GM23338 (cell line): ENCODE measurements around the gene GPC6. TPM values are rescaled to one million over a fixed set of nuclear protein-coding genes. Genes with fewer than 3 reads are reported as not detected.

Experiments used
- ATAC-seq: fragments of 200-7000 bp; cut with Tn5 transposase; 3 replicates; pipeline ENCODE4 v1.9.1; 2020
- DNase-seq: peaks from one replicate; pipeline ENCODE4 v3.0.0-alpha.2; 2015; ENCODE audit warnings: low spot score
- H2AFZ ChIP-seq: fragments of 200-600 bp; sonication (generic); 2 replicates; pipeline ENCODE4 v1.8.0; 2016; ENCODE audit warnings: antibody characterized with exemption, mild to moderate bottlenecking, moderate library complexity
- H3F3A ChIP-seq: fragments of 200-600 bp; sonication (generic); replicated peaks from 2 replicates; pipeline ENCODE4 v1.8.0; 2017; ENCODE audit warnings: antibody characterized with exemption, mixed run types, low read depth
- H3K27ac ChIP-seq: fragments of 200-600 bp; sonication (generic); 2 replicates; pipeline ENCODE4 v1.6.1; 2016; ENCODE audit warnings: low read depth
- H3K27me3 ChIP-seq: fragments of 200-600 bp; sonication (generic); 2 replicates; pipeline ENCODE4 v1.8.0; 2016; ENCODE audit warnings: mild to moderate bottlenecking, mixed run types, moderate library complexity; ENCODE audit not compliant: insufficient read depth
- H3K36me3 ChIP-seq: fragments of 200-600 bp; sonication (generic); 2 replicates; pipeline ENCODE4 v1.8.0; 2016; ENCODE audit warnings: mild to moderate bottlenecking; ENCODE audit not compliant: insufficient read depth
- H3K4me1 ChIP-seq: fragments of 200-600 bp; sonication (generic); 2 replicates; pipeline ENCODE4 v1.8.0; 2016; ENCODE audit warnings: mild to moderate bottlenecking, moderate library complexity; ENCODE audit not compliant: insufficient read depth
- H3K4me2 ChIP-seq: fragments of 200-600 bp; sonication (generic); 2 replicates; pipeline ENCODE4 v1.7.1; 2017; ENCODE audit warnings: mixed run types
- H3K4me3 ChIP-seq: fragments of 200-600 bp; sonication (generic); 2 replicates; pipeline ENCODE4 v1.6.1; 2016; ENCODE audit warnings: mixed run types
- H3K79me2 ChIP-seq: fragments of 200-600 bp; sonication (generic); replicated peaks from 2 replicates; pipeline ENCODE4 v1.8.0; 2017; ENCODE audit warnings: mild to moderate bottlenecking; ENCODE audit not compliant: insufficient read depth
- H3K9me2 ChIP-seq: fragments of 200-600 bp; sonication (generic); 2 replicates; pipeline ENCODE4 v1.8.0; 2017; ENCODE audit not compliant: insufficient read depth
- H4K20me1 ChIP-seq: fragments of 200-600 bp; sonication (generic); replicated peaks from 2 replicates; pipeline ENCODE4 v1.8.0; 2017; ENCODE audit warnings: mild to moderate bottlenecking; ENCODE audit not compliant: insufficient read depth
- H3K27ac Mint-ChIP-seq: 2 replicates; pipeline ENCODE4 v1.8.0; 2020; ENCODE audit warnings: inconsistent platforms, mild to moderate bottlenecking, moderate library complexity, mixed read lengths
- H3K27me3 Mint-ChIP-seq: 3 replicates; pipeline ENCODE4 v1.8.0; 2022; ENCODE audit warnings: low read depth, mild to moderate bottlenecking, moderate library complexity, mixed read lengths, inconsistent platforms; ENCODE audit not compliant: insufficient read depth, poor library complexity
- H3K36me3 Mint-ChIP-seq: 3 replicates; pipeline ENCODE4 v1.8.0; 2021; ENCODE audit warnings: low read depth, mild to moderate bottlenecking, inconsistent platforms, moderate library complexity, mixed read lengths
- H3K4me1 Mint-ChIP-seq: 3 replicates; pipeline ENCODE4 v1.8.0; 2020; ENCODE audit warnings: mild to moderate bottlenecking, inconsistent platforms, mixed read lengths
- H3K4me3 Mint-ChIP-seq: 3 replicates; pipeline ENCODE4 v1.8.0; 2021; ENCODE audit warnings: moderate library complexity, mild to moderate bottlenecking, inconsistent platforms, mixed read lengths
- H3K9me3 Mint-ChIP-seq: 3 replicates; pipeline ENCODE4 v1.8.0; 2020; ENCODE audit warnings: moderate library complexity, mild to moderate bottlenecking, inconsistent platforms, mixed read lengths
- CREB1 ChIP-seq: fragments of 250-450 bp; sonication (Bioruptor Pico); IDR thresholded peaks from 2 replicates; pipeline ENCODE4 v1.5.0; 2020; ENCODE audit warnings: low read depth, mild to moderate bottlenecking, moderate library complexity
- CTCF ChIP-seq, 2 experiments: fragments of 200-600 bp in 1 of 2; sonication (generic) in 1 of 2; conservative IDR thresholded peaks; 2 replicates each; pipeline versions ENCODE4 v1.5.1 to v1.6.1; 2016 to 2017; ENCODE audit warnings: antibody characterized with exemption in 2 of 2, low read depth in 2 of 2, mild to moderate bottlenecking in 2 of 2, moderate library complexity in 1 of 2
- EZH2 ChIP-seq: fragments of 200-600 bp; sonication (generic); IDR thresholded peaks from one replicate; pipeline ENCODE4 v1.8.0; 2017; ENCODE audit warnings: antibody characterized with exemption, mild to moderate bottlenecking, low read depth; ENCODE audit not compliant: unreplicated experiment
- EZH2phosphoT487 ChIP-seq: fragments of 200-600 bp; sonication (generic); IDR thresholded peaks from one replicate; pipeline ENCODE4 v1.8.1; 2018; ENCODE audit warnings: antibody characterized with exemption; ENCODE audit not compliant: unreplicated experiment
- JUNB ChIP-seq: IDR thresholded peaks from one replicate; pipeline ENCODE4 v1.6.1; 2016; ENCODE audit warnings: antibody characterized with exemption; ENCODE audit not compliant: unreplicated experiment
- NANOG ChIP-seq: IDR thresholded peaks from 2 replicates; pipeline ENCODE4 v1.6.1; 2016; ENCODE audit warnings: antibody characterized with exemption, borderline replicate concordance
- POLR2AphosphoS5 ChIP-seq: IDR thresholded peaks from 2 replicates; pipeline ENCODE4 v1.6.1; 2016; ENCODE audit warnings: antibody characterized with exemption, low read depth
- REST ChIP-seq: IDR thresholded peaks from one replicate; pipeline ENCODE4 v1.6.1; 2018; ENCODE audit warnings: antibody characterized with exemption; ENCODE audit not compliant: unreplicated experiment
- STAT1 ChIP-seq: IDR thresholded peaks from one replicate; pipeline ENCODE4 v1.6.1; 2016; ENCODE audit warnings: antibody characterized with exemption; ENCODE audit not compliant: unreplicated experiment
- ZNF114 ChIP-seq: fragments of 250-450 bp; sonication (Bioruptor Pico); IDR thresholded peaks from 2 replicates; pipeline ENCODE4 v1.5.0; 2020; ENCODE audit warnings: mild to moderate bottlenecking, moderate library complexity
- ZNF331 ChIP-seq: fragments of 250-450 bp; sonication (Bioruptor Pico); IDR thresholded peaks from 2 replicates; pipeline ENCODE4 v1.5.0; 2020; ENCODE audit warnings: low read depth, mild to moderate bottlenecking, moderate library complexity
- long read RNA-seq: library from polyadenylated mRNA; unstranded; transcript quantifications from one replicate; pipeline ENCODE4 v2.0.0, GENCODE V29; 2020; ENCODE audit not compliant: unreplicated experiment
- polyA plus RNA-seq: library from polyadenylated mRNA; unstranded; fragments of >200 nt; fragmentation: Nextera tagmentation; extraction: Ambion mirVana; gene quantifications from 2 replicates; pipeline ENCODE4 v1.2.1, GENCODE V29; 2016
- total RNA-seq: library from RNA; depleted of rRNA; stranded (reverse); fragments of >200 nt; shearing (Covaris generic); gene quantifications from 2 replicates; pipeline ENCODE4 v1.2.3, GENCODE V29; 2014; rRNA removed

The GPC6 gene
- 28.6 and 30.7 TPM in 2 replicates for total RNA-seq
- polyA plus RNA-seq = 5.5 and 6.4 TPM in 2 replicates
- long read RNA-seq, partial matches to known transcripts = 0 of 2 reads
- long read RNA-seq, other reads (novel, unspliced or antisense) = 2 of 2 reads

GRCh38 chr13:93226623-93227279, at the start of gene GPC6:
Gene GPC6 (plus strand): TSS chr13:93226807.
- H3K27ac ChIP-seq = no peak within 1 kb of the TSS
- H4K20me1 ChIP-seq = 0 out of 2 replicates have a peak, but pooled peaks cover 3% of the 10 kb centered on the region
- H3F3A ChIP-seq = no peaks in the 10 kb centered on the region
- H3K9me3 Mint-ChIP-seq = 0 out of 3 replicates have a peak, but pooled peaks cover 6% of the 10 kb centered on the region
- peaks cover 8% of the 10 kb centered on the region for H3K27me3 Mint-ChIP-seq
- ATAC-seq (peak; percentile 8), DNase-seq (peak; percentile 88)
- peaks cover 5% of the 10 kb centered on the region; the same call in 2 of the 3 replicates for H3K36me3 Mint-ChIP-seq
- peaks cover 65% of the 10 kb centered on the region for H3K4me1 Mint-ChIP-seq
- peak within 1 kb of the TSS; percentile 62 for H3K4me3 ChIP-seq
- H3K79me2 ChIP-seq = peaks cover 31% of the 10 kb centered on the region
- H3K4me1 ChIP-seq = peaks cover 37% of the 10 kb centered on the region
- H3K4me3 Mint-ChIP-seq = peak within 1 kb of the TSS; percentile 92
- no peaks in the 10 kb centered on the region for H3K9me2 ChIP-seq
- TF ChIP-seq CREB1 (CRISPR knock-in tag) (peak; percentile 21; the same call in 1 of the 2 replicates), EZH2phosphoT487 (no peak), NANOG (no peak), EZH2 (no peak), ZNF114 (CRISPR knock-in tag) (no peak), STAT1 (no peak), ZNF331 (CRISPR knock-in tag) (no peak), POLR2AphosphoS5 (peak; percentile 55), CTCF (conservative IDR thresholded peaks at IDR 0.05; ENCODE audit: low read depth in 2 of 2) (no peak)
- H3K27me3 ChIP-seq = peaks cover 13% of the 10 kb centered on the region
- H3K4me2 ChIP-seq = peak within 1 kb of the TSS; percentile 84
- no peak within 1 kb of the TSS; the same call in 1 of the 2 replicates for H2AFZ ChIP-seq
- H3K27ac Mint-ChIP-seq = peak within 1 kb of the TSS; percentile 66
- H3K36me3 ChIP-seq = no peaks in the 10 kb centered on the region

- Mint-ChIP-seq H3K4me3 (no peak overlapping the region), H3K4me1 (no peaks in the 10 kb centered on the region), H3K27me3 (no peaks in the 10 kb centered on the region), H3K27ac (no peak overlapping the region), H3K36me3 (peaks cover 5% of the 10 kb centered on the region), H3K9me3 (peaks cover 4% of the 10 kb centered on the region; the same call in 1 of the 3 replicates)
- H3K4me1 ChIP-seq = no peaks in the 10 kb centered on the region
- peak overlapping the region; percentile 72; the same call in 1 of the 2 replicates for H2AFZ ChIP-seq
- no peaks in the 10 kb centered on the region for H3K79me2 ChIP-seq
- H3K9me2 ChIP-seq = no peaks in the 10 kb centered on the region
- H3K4me2 ChIP-seq = no peak overlapping the region
- no peaks in the 10 kb centered on the region for H3F3A ChIP-seq
- ATAC-seq (no peak), DNase-seq (no peak)
- no peaks in the 10 kb centered on the region for H3K36me3 ChIP-seq
- no peak overlapping the region for H3K27ac ChIP-seq
- H4K20me1 ChIP-seq = no peaks in the 10 kb centered on the region
- no peaks in the 10 kb centered on the region for H3K27me3 ChIP-seq
- H3K4me3 ChIP-seq = no peak overlapping the region
- TF ChIP-seq NANOG (no peak), JUNB (no peak), ZNF114 (CRISPR knock-in tag) (no peak), REST (no peak)
These were observed 46.1 kb upstream of the GPC6 start for GRCh38 chr13:93180356-93180969.
